Measurements from ENCODE around the gene P2RY8.
A peak's percentile ranks its signal among the peaks of the same experiment; 100 is the strongest.
"Not testable (repeated sequence)": the region's sequence is repeated elsewhere in the genome, so short reads cannot be mapped to it uniquely, and the experiment has no call there.

Gene P2RY8

GRCh38 chrX:1537031-1537715, at the start of gene P2RY8:
Gene P2RY8, minus strand, starts transcription at chrX:1537185. Its CDS starts 70,627 bp downstream, at chrX:1466558.
- peak; percentile 93 for DNase-seq

DNA sequence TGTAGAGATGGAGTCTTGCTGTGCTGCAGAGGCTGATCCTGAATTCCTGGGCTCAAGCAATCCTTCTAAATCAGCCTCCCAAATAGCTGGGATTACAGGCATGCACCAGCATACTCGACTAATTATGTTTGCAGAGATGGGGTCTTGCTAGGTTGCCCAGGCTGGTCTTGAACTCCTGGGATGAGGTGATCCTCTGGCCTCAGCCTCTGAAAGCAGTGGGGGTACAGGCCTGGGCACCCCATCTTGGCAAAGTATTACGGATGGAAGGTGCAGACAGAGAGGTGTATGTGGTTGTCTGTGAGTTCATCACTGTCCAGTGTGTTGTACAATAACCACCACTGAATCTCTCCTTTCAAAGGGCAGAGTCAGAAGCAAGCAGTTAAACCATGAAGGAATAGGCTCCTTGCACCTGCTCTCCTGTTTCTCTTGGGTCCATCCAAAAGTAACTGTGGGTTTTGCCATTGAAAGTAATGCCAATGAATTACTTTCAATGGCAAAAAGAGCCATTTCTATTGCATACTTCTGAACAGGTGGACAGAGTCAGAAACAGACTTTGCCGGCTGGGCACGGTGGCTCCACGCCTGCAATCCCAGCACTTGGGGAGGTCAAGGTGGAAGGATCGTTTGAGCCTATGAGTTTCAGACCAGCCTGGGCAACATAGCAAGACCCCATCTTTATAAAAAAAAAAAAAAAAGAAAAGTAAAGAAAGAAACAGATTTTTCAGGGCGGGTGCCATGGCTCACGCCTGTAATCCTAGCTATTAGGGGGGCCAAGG, 47.4 kb upstream of the P2RY8 start:
- no peak for DNase-seq

DNA sequence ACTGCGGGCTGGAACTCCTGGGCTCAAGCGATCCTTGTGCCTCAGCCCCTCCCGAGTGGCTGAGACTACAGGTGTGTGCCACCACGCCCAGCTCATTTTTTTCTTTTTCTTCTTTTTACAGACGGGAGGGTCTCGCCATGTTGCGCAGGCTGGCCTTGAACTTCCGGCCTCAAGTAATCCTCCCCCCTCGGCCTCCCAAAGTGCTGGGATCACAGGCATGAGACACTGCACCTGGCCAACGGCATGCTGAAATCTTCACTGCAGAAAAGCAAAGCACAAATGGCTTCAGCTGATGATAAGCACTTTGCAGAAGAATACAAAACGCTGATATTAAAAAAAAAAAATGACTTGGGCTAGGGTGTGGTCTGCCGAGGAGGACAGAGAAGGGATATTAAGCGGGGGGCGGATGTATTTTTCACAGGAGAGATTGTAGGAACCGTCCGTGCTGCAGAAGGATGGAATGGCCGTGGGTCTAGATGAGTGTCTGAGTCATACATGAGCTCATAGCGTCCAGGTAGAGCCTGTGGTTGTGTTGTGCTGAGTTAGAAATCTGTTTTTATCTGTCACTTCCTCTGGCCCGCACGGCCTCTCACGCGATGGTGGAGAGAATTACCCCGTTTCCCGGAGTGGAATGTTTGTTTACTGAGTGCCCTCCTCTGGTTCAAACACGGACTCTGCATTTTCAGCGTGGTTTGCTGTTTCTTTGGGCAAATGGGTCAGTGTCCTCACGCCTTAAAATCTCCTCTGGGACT, 45.9 kb upstream of the P2RY8 start:
- DNase-seq, result peak; percentile 94

- peak; percentile 85 for DNase-seq
Measured at GRCh38 chrX:1581132-1581531, 44.1 kb upstream of the P2RY8 start.

GRCh38 chrX:1578511-1579173, 41.7 kb upstream of the P2RY8 start:
- no peak for DNase-seq

GRCh38 chrX:1577845-1578244, 40.9 kb upstream of the P2RY8 start:
- DNase-seq, result no peak

DNA sequence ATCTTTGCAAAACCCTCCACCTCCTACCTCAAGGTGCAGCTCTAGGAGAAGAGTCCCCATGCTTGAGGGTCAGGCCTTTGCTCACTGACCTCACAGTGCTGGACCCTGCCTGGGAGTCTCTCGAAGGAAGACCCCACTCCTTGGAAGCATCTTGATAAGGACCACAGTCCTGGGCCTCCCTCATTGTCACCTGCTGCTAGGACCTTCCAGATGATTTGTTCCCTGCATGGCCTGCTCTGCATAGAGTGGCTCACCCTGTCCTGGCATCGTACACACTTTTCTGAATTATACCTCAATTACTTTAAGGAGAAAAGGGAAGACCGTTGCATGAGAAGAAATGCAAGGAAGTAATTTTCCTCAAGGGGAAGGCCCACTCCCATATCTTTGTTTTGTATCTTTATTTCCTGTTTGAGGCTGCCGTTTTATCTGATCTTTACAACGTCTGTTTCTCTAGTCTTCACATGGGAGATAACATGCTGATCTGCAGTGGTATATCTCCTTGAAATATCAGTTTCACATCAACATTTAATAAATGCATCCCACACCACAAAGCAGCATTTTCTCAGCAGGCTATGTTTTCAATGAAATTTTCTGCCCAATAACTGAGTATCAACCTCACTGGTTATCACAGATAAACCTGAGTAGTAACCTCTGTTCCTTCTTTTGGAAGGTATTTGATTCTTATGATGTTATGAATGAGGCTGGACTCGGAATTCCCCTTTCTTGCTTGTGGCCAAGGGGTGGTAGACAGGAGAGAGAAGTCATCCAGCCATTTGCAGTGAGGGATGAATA, 39.4 kb upstream of the P2RY8 start:
- no peak for DNase-seq

- DNase-seq, result not testable (repeated sequence)
Measured at GRCh38 chrX:1574181-1574580, 37.2 kb upstream of the P2RY8 start.

DNA sequence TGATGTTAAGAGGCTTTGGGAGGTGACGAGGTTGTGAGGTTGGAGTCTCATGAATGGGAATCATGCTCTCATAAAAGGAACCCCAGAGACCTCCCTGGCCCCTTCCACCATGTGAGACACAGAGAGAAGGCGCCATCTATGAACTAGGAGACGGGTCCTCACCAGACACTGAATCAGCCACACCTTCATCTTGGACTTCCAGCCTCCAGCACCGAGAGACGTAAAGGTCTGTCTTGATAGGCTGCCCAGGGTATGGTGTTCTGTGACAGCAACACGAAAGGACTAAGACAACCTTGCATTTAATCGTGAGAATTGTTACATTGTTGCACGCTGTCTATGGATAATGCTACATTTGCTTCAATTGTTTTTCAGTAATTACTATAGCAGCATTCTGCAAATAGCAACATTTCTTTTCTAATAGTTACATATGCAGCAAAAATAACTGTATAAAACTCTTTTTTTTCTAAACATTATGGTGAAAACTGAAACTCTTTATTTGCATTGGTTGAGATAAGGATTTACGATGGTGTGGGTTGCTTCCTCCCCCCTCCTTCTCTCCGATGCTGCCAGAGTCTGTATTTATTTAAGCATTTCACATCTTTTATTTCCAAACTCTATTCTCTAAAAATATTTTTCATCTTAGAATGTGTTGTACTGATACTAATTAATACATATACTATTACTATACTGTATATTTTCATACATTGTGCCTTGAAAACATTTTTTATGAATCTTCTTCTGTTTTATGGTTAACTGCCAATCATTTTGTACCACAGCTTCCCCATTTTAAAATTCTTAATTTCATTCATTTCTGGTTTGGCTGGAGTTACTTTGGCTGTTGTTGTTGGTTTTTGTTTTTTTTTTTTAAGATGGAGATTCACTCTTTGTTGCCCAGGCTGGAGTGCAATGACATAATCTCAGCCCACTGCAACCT, 28.0 kb upstream of the P2RY8 start:
- no peak for DNase-seq

DNA sequence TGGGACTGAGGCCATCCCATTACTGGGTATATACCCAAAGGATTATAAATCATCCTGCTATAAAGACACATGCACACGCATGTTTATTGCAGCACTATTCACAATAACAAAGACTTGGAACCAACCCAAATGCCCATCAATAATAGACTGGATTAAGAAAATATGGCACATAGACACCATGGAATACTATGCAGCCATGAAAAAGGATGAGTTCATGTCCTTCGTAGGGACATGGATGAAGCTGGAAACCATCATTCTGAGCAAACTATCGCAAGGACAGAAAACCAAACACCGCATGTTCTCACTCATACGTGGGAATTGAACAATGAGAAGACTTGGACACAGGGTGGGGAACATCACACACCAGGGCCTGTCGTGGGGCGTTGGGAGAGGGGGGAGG, 27.1 kb upstream of the P2RY8 start:
- DNase-seq, result not testable (repeated sequence)

DNA sequence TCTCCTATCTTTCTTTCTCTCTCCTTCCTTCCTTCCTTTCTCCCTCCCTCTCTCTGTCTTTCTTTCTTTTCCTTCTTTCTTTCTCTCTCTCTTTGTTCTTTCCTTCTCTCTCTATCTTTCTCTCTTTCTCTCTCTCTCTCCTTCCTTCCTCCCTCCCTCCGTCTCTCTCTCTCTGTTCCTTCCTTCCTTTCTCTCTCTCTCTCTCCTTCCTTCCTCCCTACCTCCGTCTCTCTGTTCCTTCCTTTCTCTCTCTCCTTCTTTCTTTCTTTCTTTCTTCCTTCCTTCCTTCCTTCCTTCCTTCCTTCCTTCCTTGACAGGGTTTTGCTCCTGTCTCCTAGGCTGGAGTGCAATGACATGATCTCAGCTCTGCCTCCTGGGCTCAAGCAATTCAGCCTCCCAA, 24.2 kb upstream of the P2RY8 start:
- DNase-seq, result no peak

DNA sequence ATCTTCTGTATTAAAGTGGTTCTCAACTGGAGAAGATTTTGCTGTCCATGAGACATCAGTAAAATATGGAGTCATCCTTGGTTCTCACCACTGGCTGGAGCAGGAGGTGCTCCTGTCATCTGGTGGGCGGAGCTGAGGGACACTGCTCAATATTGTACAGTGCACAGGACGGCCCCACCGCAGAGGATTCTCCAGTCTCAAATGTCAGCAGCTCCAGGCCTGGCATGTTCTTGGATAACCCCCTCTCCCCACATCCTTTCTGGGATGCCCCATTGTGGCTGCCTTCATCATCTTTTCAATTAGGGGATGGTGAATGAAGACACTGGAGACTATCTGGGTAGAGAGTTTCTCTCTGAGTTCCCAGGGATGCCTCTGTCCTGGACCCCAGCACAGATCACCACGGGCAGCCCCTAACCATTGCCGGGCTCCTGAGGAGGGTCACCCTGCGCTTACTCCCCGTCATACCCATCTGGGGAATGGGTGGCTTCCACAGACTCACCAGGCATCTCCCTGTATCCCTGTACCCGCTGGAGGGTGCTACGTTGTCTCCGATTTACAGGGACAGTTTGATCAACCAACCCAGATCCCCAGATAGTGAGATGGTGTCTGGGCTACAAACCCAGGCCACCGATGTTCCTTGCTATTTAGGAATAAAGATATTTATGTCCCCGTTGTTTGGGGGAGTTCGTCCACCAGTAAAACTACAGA, 21.9 kb upstream of the P2RY8 start:
- no peak for DNase-seq

DNA sequence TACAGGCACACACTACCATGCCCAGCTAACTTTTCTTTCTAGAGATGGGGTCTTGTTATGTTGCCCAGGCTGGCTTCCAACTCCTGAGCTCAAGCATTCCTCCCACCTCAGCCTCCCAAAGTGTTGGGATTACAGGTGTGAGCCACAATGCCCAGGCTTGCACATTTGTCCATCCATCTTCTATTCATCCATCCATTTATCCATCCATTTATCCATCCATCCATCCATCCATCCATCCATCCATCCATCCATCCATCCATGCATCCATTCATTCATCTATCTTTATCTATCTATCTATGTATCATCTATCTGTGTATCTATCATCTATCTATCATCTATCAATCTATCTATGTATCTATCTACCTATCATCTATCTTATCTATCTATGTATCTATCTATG, 20.5 kb upstream of the P2RY8 start:
- DNase-seq, result not testable (repeated sequence)

DNA sequence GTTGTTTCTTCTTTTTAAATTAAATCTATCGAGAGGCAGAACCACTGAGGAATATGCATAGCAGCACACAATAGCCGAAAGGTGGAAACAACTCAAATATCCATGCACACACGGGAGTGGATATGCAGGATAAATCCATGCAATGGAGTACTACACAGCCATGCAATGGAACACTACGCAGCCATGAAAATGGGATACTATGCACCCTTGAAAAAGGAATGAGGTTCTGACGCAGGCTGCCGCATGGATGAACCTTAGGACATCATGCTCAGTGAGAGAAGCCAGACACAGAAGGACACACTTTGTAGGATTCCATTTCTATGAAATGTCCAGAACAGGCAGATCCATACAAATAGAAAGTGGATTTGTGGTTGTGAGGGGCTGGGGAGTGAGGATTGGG, 18.4 kb upstream of the P2RY8 start:
- no peak for DNase-seq

DNA sequence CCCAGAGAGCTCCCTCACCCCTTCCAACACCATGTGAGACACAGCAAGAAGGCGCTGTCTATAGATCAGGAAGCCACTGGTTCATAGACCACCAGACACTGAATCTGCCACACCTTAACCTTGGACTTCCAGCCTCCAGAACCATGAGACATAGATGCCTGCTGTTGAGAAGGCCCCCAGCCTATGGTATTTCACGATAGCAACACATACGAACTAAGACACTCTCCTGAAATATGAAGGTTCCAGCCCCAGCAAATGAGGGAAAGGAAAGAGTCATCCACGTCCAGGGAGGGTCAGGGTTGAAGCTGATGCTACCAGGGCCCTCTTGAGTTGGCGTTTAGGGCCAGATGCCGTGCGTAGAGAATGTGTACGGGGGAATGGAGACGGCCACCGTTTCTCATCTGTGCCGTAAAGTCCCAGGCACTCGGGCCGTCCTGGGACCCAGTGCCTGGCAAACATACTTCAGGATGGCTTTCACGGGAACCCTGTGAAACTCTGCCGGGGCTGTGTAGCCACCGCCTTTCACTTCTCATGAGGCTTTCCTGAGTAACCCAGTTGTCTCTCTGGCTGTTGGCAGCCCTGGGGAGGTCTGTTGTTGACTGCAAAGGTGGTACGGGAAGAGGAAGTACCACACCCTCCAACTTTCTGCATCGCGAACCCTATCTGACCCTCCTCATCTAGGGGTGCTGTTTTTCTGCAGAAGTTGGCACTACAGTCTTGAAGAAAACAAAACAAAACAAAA, 17.7 kb upstream of the P2RY8 start:
- peak; percentile 76 for DNase-seq

GRCh38 chrX:1551959-1552546, 15.1 kb upstream of the P2RY8 start:
- DNase-seq, result no peak

DNA sequence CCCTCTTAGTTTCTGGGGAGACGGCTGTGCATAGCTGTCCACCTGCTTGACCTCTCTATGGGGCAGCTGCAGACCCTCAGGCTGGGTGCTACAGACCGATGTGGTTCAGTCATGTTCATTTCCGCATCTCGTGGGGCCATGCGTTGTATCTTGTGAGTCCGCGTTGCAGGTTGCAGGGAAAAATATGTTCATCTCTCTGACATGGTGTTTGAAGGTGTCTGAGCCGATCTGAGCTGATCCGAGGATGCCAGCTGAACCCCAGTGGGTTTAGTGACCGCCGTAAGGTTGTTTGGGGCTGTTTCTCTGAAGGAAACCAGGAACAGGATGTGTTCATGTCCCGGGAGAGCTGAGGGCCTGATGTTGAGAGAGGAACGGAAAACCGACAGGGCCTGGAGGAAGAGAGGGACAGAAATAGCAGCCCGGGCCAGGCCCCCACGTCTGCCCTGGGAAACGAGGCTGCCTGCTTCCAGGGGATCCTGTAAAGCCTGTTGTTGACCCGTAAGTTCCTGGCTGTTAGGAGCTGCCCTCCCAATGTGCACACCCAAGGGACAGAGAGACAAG, 9.8 kb upstream of the P2RY8 start:
- DNase-seq, result no peak

DNA sequence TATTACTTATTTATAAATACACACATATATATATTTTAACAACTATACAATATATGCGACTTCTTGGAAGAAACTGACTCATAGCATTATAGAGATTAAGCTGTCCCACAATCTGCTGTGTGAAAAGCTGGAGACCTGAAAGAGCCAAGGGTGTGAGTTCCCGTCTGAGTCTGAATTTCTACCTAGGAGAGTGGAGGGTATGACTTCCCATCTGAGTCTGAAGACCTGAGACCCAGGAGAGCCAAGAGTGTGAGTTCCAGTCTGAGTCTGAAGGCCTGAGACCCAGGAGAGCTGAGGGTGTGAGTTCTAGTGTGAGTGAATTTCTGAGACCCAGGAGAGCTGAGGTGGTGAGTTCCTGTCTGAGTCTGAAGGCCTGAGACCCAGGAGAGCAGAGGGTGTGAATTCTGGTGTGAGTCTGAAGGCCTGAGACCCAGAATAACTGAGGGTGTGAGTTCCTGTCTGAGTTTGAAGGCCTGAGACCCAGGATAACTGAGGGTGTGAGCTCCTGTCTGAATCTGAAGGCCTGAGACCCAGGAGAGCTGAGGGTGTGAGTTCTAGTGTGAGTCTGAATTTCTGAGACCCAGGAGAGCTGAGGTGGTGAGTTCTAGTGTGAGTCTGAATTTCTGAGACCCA, 8.9 kb upstream of the P2RY8 start:
- no peak for DNase-seq
